SU-DHL-6 (cell line): ENCODE results near the gene GLI3.

Experiments
- H2AFZ ChIP-seq: fragments of 200-600 bp; sonication (generic); 2 replicates; pipeline ENCODE4 v1.6.1; 2014; ENCODE audit warnings: low read depth, mild to moderate bottlenecking, moderate library complexity, mixed read lengths, antibody characterized with exemption, low read length; ENCODE audit not compliant: severe bottlenecking
- H3F3A ChIP-seq: fragments of 200-600 bp; shearing (Covaris generic); 2 replicates; pipeline ENCODE4 v1.6.0; 2016; ENCODE audit warnings: antibody characterized with exemption, mild to moderate bottlenecking; ENCODE audit not compliant: insufficient read depth
- H3K27ac ChIP-seq: fragments of 200-600 bp; sonication (generic); 2 replicates; pipeline ENCODE4 v1.5.1; 2016; ENCODE audit warnings: low read depth, mild to moderate bottlenecking, low read length, moderate library complexity, mixed read lengths
- H3K27me3 ChIP-seq: fragments of 200-600 bp; sonication (generic), shearing (Covaris generic); 2 replicates; pipeline ENCODE4 v1.6.0; 2014; ENCODE audit warnings: mild to moderate bottlenecking, low read length
- H3K36me3 ChIP-seq: fragments of 200-600 bp; sonication (generic); 2 replicates; pipeline ENCODE4 v1.6.1; 2014; ENCODE audit warnings: mild to moderate bottlenecking, low read length, mixed read lengths
- H3K4me2 ChIP-seq: fragments of 300-600, 200-600 bp; shearing (Covaris generic), sonication (generic); 2 replicates; pipeline ENCODE4 v1.6.0; 2014; ENCODE audit warnings: low read length, low read depth, mild to moderate bottlenecking; ENCODE audit not compliant: poor library complexity, severe bottlenecking
- H3K4me3 ChIP-seq: fragments of 200-600 bp; sonication (generic); 2 replicates; pipeline ENCODE4 v1.5.1; 2014; ENCODE audit warnings: antibody characterized with exemption, low read length, mild to moderate bottlenecking, mixed read lengths; ENCODE audit not compliant: insufficient read depth, poor library complexity, severe bottlenecking
- H3K79me2 ChIP-seq: fragments of 200-600 bp; sonication (generic); 2 replicates; pipeline ENCODE4 v1.6.1; 2014; ENCODE audit warnings: mild to moderate bottlenecking, low read length, moderate library complexity; ENCODE audit not compliant: insufficient read depth
- H3K9ac ChIP-seq: fragments of 200-600 bp; sonication (generic); 2 replicates; pipeline ENCODE4 v1.7.0; 2014; ENCODE audit warnings: mild to moderate bottlenecking, low read length
- H3K9me2 ChIP-seq: fragments of 200-600 bp; sonication (generic); replicated peaks from 2 replicates; pipeline ENCODE4 v1.6.1; 2014; ENCODE audit warnings: low read length; ENCODE audit not compliant: insufficient read depth
- H3K9me3 ChIP-seq: fragments of 200-600 bp; sonication (generic); 2 replicates; pipeline ENCODE4 v1.6.1; 2014; ENCODE audit warnings: low read length, mixed read lengths; ENCODE audit not compliant: insufficient read depth
- H4K20me1 ChIP-seq: fragments of 200-600 bp; sonication (generic); 2 replicates; pipeline ENCODE4 v1.6.1; 2014; ENCODE audit warnings: low read depth, mild to moderate bottlenecking, antibody characterized with exemption, low read length, moderate library complexity, mixed read lengths
- CTCF ChIP-seq: fragments of 200-600 bp; sonication (generic); IDR thresholded peaks from one replicate; pipeline ENCODE4 v1.5.1; 2017; ENCODE audit warnings: antibody characterized with exemption, mild to moderate bottlenecking, low read length, moderate library complexity; ENCODE audit not compliant: insufficient read depth, poor library complexity, severe bottlenecking
- EZH2phosphoT487 ChIP-seq: fragments of 200-600 bp; sonication (generic), shearing (Covaris generic); conservative IDR thresholded peaks from 2 replicates; pipeline ENCODE4 v1.6.1; 2018; ENCODE audit warnings: mild to moderate bottlenecking, antibody characterized with exemption, low read length, moderate library complexity, mixed read lengths

Gene GLI3

GRCh38 chr7:42278344-42278743, 41.3 kb upstream of the GLI3 start:
- H3K9ac ChIP-seq = no peak overlapping the region
- no peak overlapping the region for H3K27ac ChIP-seq
- no peak overlapping the region for H2AFZ ChIP-seq
- no peak overlapping the region for H3K4me2 ChIP-seq
- H3K9me3 ChIP-seq = no peaks in the 10 kb centered on the region
- H3K9me2 ChIP-seq = no peaks in the 10 kb centered on the region
- no peaks in the 10 kb centered on the region for H3F3A ChIP-seq
- no peaks in the 10 kb centered on the region for H3K27me3 ChIP-seq
- no peaks in the 10 kb centered on the region for H3K79me2 ChIP-seq
- TF ChIP-seq CTCF (no peak), EZH2phosphoT487 (no peak)
- no peaks in the 10 kb centered on the region for H4K20me1 ChIP-seq
- no peaks in the 10 kb centered on the region for H3K36me3 ChIP-seq
- no peak overlapping the region for H3K4me3 ChIP-seq

GRCh38 chr7:42274053-42274452, 37.0 kb upstream of the GLI3 start:
- Histone ChIP-seq H3K79me2 (no peaks in the 10 kb centered on the region), H3K36me3 (no peaks in the 10 kb centered on the region), H3F3A (no peaks in the 10 kb centered on the region), H4K20me1 (no peaks in the 10 kb centered on the region), H2AFZ (no peak overlapping the region), H3K4me2 (no peak overlapping the region), H3K9me3 (no peaks in the 10 kb centered on the region), H3K4me3 (no peak overlapping the region), H3K9me2 (no peaks in the 10 kb centered on the region), H3K9ac (no peak overlapping the region), H3K27me3 (no peaks in the 10 kb centered on the region), H3K27ac (no peak overlapping the region)
- TF ChIP-seq CTCF = no peak
- TF ChIP-seq EZH2phosphoT487 = no peak

GRCh38 chr7:42272793-42273665, 36.0 kb upstream of the GLI3 start:
- H3K4me2 ChIP-seq = no peak overlapping the region

More at GRCh38 chr7:42272793-42273665, 36.0 kb upstream of the GLI3 start:
- Histone ChIP-seq H3K9me2 (no peaks in the 10 kb centered on the region), H3K27me3 (no peaks in the 10 kb centered on the region), H3K9ac (no peak overlapping the region), H3K79me2 (no peaks in the 10 kb centered on the region), H3F3A (no peaks in the 10 kb centered on the region), H3K4me3 (no peak overlapping the region), H3K9me3 (no peaks in the 10 kb centered on the region), H2AFZ (no peak overlapping the region), H3K27ac (no peak overlapping the region), H4K20me1 (no peaks in the 10 kb centered on the region), H3K36me3 (no peaks in the 10 kb centered on the region)
- TF ChIP-seq CTCF (no peak), EZH2phosphoT487 (no peak)
